ENCODE results near the gene PHACTR1.
"Not testable (repeated sequence)": the region's sequence is repeated elsewhere in the genome, so short reads cannot be mapped to it uniquely, and the experiment has no call there.

PHACTR1 gene

GRCh38 chr6:12716298-12716916 is at the start of gene PHACTR1:
PHACTR1 (plus strand) TSS chr6:12716767.
- no peak for DNase-seq (ENCODE audit: low spot score)

DNA sequence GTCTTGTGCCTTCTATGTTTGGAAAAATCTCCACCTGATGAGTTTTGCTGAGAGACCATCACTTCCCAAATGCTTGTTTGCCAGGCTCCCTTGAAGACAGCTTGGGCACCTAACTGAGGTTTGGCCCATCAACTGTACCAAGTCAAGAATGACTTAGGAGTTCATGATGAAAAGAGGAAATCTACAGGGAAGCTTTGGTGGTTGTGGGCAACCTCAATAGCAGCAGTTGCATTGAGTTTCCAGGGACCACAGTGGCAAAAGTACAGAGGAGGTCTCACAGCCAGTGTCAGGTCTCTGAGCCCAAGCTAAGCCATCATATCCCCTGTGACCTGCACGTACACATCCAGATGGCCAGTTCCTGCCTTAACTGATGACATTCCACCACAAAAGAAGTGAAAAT is 49.7 kb upstream of the PHACTR1 start:
- no peak for DNase-seq (ENCODE audit: low spot score)

- no peak for DNase-seq (ENCODE audit: low spot score)
Measured at GRCh38 chr6:12675931-12676330, 40.6 kb upstream of the PHACTR1 start.

DNA sequence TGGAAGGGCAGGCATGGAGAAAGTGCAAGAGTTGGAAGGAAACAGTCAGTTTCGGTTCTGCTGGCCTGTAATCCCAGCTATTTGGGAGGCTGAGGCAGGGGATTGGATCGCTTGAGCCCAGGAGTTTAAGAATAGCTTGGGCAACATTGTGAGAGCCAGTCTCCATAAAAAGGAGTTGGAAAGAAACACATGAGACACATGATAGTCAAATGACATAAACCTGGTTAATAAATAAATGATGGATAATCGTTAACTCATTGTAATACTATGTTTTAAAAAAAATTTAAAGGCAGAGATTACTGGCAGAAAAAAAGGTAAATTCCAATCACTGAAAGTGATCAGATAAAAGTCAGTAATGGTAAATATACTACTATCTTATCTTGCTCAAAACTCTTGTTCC is 37.2 kb upstream of the PHACTR1 start:
- DNase-seq (ENCODE audit: low spot score), result no peak

- DNase-seq (ENCODE audit: low spot score), result no peak
Measured at GRCh38 chr6:12693122-12693521, 23.4 kb upstream of the PHACTR1 start.

- DNase-seq (ENCODE audit: low spot score), result no peak
Measured at GRCh38 chr6:12698298-12698697, 18.3 kb upstream of the PHACTR1 start.

DNA sequence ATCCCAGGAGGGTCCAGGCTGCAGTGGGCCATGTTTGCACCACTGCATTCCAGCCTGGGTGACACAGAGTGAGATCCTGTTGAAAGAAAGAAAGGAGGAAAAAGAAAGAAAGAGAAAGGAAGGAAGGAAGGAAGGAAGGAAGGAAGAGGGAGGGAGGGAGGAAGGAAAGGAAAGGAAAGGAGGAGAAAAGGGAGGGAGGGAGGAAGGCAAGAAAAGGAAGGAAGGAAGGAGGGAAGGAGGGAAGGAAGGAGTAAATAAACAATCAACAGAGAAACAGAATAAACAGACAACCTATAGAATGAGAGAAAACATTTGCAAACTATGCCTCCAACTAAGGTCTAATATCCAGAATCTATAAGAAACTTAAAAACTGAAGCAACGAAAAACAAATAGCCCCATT is 11.6 kb upstream of the PHACTR1 start:
- DNase-seq (ENCODE audit: low spot score), result no peak

DNA sequence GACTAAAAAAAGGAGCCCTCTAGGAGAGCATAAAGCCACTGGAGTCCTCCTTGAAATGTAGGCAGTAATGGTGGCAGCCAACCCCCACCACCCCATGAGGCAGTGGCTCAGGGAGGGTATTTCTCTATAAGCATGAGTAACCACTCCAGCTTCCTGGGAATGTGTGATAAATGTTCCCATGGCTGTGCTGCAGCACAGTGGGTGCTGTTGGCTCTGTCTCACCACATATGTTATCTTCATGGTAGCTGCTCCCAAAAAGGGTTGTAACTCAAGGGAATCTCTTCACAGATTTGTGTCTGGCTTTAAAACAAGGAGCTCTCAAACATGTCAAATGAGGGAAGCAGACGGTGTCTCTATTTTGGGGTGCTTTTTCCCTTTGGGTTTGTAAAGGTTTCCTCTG is 7.5 kb upstream of the PHACTR1 start:
- DNase-seq (ENCODE audit: low spot score), result peak; percentile 51

- DNase-seq (ENCODE audit: low spot score), result no peak
Measured at GRCh38 chr6:12709556-12710232, 6.9 kb upstream of the PHACTR1 start.

GRCh38 chr6:12710921-12711320 is 5.6 kb upstream of the PHACTR1 start:
- DNase-seq (ENCODE audit: low spot score), result no peak

DNA sequence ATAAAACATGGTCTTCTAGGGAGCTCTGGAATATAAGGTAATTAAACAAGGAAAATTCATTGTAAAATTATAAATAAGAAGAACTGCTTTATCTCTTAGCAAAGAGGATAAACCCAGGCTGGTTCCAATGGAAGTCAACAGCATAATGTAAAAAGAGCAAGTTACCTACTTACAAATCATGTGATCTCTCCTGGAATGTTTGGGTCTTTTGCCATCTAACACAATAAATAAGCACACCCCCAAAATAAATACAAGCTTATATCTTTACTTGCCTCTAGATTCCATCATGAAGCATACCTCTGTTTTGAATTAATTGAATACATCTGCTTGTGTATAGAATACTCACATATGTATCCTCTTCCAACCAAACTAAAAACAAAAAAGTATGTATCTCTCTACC is 2.5 kb upstream of the PHACTR1 start:
- no peak for DNase-seq (ENCODE audit: low spot score)

GRCh38 chr6:12715437-12715836 is 1.1 kb upstream of the PHACTR1 start:
- no peak for DNase-seq (ENCODE audit: low spot score)

DNA sequence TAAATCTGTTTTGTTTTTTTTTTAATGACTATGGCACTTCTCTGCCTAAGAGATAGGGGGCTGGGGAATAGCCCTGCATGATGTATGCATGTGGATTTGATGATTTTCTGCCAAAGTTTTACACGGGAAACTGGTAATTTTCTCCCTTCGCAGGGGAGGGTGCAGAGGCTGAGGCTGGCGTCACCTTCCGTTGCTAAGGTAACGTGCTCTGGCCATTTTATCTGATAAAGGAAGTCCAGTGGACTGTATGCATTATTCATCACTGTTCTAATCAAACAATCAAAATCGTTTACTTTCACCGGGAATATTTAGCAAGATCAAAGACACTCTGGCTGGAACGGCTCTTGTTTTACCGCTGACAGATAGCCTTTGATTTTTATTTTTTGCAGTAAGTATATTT is 789 bp downstream of the PHACTR1 start:
- DNase-seq (ENCODE audit: low spot score), result no peak

GRCh38 chr6:12718015-12718414 is 1.4 kb downstream of the PHACTR1 start:
- peak; percentile 70 for DNase-seq (ENCODE audit: low spot score)

DNA sequence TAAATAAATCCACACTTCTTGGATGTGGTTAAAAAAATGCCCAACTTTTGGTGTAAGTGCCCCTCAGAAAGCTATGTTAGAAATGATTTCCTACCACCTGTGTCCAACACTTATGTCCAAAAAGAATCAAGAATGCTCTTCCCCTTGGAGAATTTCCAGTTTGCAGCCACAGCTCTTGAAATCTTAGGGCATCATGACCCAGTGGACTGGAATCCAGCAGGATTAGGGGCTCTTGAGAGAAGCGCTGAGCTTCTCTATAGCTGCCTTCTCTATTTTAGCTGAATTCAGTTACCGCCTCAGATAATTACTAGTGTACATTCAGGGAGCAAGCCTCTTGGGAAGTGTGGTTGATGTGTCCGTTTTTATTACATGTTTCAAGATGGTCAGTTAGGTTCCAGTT is 2.5 kb downstream of the PHACTR1 start:
- no peak for DNase-seq (ENCODE audit: low spot score)

DNA sequence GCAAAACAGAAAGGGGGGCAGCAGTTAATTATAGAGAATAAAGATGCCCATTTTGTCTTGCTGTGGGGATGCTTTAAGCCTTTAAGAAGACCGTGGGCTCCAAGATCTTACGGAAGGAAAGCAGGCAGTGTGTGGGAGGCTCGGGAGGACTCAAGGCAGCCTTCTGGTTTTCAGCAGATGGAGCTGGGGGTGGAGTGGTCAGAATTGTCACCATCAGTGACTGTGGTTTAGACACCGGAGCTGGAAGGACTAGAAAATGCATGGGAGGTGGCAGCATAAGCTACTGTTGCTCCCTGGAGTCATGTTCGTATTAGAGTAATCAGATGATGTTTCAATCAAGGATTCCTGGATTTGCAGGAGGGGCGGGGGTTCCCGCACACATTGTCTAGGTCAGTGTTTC is 3.7 kb downstream of the PHACTR1 start:
- no peak for DNase-seq (ENCODE audit: low spot score)

DNA sequence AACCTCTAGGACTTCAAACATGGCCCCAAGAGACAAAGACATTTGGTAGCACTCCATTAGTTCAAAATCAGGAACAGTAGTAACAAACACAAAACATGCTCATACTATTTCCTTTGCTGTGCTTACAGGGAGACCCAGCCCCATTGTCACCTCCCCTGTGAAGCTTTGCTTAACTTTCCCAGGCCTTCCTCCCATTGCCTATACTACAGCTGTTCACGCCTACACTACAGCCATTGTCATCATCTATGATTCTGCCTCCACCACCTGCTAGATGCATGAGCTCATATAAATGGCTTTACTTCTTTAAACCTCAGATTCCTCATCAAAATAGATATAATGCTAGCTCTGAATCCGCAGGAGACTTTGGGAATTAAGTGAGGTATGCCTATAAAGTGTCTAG is 8.7 kb downstream of the PHACTR1 start:
- no peak for DNase-seq (ENCODE audit: low spot score)

DNA sequence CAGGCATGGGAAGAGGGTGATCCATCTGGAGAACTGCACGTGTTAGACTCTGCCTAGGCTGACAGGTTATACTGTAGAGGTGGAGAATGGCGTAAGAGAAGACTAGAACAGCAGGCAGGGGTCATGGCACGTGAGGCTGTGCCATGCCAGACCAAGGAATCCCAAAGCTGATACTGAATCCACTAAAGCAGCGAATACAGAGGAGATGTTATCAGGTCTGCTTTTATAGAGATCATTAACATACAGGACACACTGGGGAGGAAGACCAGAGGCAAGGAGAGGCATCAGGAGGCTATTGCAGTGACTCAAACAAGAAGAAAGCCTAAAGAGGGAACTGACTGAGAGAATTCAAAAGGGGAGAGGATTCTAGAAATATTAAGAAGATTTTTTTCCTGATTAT is 12.9 kb downstream of the PHACTR1 start:
- no peak for DNase-seq (ENCODE audit: low spot score)

DNA sequence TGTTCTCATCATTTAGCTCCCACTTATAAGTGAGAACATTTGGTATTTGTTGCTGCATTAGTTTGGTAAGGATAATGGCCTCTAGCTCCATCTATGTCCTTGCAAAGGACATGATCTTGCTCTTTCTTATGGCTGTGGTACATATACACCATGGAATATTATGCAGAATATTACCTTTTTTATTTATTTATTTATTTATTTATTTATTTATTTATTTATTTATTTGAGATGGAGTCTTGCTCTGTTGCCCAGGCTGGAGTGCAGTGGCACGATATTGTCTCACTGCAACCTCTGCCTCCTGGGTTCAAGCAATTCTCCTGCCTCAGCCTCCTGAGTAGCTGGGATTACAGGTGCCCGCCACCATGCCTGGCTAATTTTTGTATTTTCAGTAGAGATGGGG is 14.2 kb downstream of the PHACTR1 start:
- not testable (repeated sequence) for DNase-seq (ENCODE audit: low spot score)

DNA sequence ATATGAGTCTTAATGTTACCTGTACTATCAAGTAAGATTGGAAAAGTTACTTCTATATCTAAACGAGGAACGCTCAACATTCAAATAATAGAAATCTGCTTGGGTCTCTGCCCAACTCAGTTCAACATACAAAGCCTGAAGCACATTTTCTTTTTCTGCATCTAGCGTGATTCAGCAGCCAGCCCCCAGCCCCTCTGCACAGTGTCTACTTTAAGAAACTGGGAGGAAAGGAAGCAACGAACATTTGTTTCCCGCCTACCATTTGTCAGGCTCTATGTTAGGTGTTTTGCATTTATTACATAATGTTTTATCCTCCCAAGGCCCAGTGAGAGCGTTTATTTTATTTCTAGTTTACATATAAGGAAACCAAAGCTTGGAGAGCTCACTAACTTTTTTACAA is 17.3 kb downstream of the PHACTR1 start:
- DNase-seq (ENCODE audit: low spot score), result no peak

- no peak for DNase-seq (ENCODE audit: low spot score)
Measured at GRCh38 chr6:12735786-12736185, 19.2 kb downstream of the PHACTR1 start.

DNA sequence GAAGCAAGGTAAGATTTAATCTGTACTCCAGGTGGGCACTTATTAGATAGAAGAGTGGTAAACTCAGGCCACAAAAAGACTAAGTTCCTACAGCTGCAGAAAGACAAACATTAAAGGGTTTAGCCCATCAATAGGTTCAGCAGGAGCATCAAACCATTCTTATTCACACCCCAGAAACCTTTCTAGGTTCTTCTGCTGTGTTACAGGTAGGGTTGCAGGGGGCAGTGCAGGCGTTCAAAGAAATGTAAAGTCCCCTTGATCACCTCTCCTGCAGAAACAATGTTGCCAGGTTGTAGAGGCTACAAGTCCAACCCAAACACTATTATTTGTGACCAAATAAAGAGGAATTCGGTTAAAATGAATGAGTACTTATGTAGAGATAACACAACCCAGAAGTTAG is 31.8 kb downstream of the PHACTR1 start:
- no peak for DNase-seq (ENCODE audit: low spot score)

DNA sequence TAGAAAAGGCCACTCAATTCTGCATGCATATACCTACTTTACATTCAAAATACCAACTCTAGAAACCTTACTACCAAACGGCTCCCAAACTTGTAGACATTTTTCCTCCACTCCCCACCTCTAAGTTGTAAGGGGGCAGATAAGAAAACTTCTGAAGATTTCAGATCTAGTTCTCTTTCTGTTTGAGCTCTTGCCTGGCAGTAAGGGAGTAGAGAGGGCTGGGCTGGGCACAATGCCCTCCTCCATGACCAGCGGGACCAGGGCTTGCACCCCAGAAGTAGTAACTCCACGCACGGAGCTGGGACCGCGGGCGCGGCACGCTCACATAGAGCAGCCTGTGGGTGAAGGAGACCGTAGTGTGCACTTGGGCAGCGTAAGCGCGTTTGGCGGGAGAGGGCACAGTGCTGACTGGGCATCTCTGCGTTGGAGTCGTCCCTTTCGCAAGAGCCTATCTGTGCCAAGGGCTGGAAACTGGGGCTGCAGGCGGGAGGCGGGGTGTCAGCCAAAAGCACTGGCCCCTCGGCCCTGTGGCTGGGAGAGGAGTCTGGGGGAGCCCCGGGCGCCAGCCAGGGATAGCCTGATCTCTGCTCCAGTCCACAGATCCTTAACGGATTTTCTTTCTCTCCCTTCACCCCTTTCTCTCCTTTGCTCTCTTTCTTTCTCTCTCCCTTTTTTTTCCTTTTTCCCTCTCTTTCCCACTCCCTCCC is 32.4 kb downstream of the PHACTR1 start:
- peak; percentile 15 for DNase-seq (ENCODE audit: low spot score)

All from AG20443 (cell line).